ENCODE results near the gene ZNF554. TPM values are rescaled to one million over a fixed set of nuclear protein-coding genes. Genes with fewer than 3 reads are reported as not detected.

The ZNF554 gene
- polyA plus RNA-seq, 1 of the 3 experiments (the other 2 are of a cell fraction): 1.7 TPM

DNA sequence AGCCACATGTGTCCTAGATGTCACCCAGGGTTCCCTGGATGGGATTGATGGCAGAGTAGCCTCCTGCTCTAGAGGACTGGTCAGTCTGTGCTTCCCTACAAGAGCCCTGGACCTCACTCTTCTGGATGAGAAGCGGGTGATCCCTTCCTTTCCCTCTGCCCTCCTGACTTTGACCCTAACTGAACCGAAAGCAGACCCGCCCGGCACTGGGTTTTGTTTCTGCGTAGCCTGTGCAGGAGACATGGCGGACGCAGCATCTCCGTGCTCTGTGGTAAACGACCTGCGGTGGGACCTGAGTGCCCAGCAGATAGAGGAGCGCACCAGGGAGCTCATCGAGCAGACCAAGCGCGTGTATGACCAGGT lies 29.5 kb upstream of the ZNF554 start (continued):
- TF ChIP-seq SIN3A (IDR thresholded peaks at IDR 0.05; ENCODE audit: borderline replicate concordance, low read depth, low read length) (no peak), MEF2A (IDR thresholded peaks at IDR 0.05; ENCODE audit: borderline replicate concordance, low read depth) (no peak), CHD2 (IDR thresholded peaks at IDR 0.05; ENCODE audit: low read length, partially characterized antibody) (no peak), RAD21 (IDR thresholded peaks at IDR 0.05; ENCODE audit: low read length) (no peak), FOXM1 (IDR thresholded peaks at IDR 0.05; ENCODE audit: low read depth) (no peak), EZH2phosphoT487 (IDR thresholded peaks at IDR 0.05; ENCODE audit: borderline replicate concordance, low read depth) (no peak)
- TF ChIP-seq, protein P1, sequence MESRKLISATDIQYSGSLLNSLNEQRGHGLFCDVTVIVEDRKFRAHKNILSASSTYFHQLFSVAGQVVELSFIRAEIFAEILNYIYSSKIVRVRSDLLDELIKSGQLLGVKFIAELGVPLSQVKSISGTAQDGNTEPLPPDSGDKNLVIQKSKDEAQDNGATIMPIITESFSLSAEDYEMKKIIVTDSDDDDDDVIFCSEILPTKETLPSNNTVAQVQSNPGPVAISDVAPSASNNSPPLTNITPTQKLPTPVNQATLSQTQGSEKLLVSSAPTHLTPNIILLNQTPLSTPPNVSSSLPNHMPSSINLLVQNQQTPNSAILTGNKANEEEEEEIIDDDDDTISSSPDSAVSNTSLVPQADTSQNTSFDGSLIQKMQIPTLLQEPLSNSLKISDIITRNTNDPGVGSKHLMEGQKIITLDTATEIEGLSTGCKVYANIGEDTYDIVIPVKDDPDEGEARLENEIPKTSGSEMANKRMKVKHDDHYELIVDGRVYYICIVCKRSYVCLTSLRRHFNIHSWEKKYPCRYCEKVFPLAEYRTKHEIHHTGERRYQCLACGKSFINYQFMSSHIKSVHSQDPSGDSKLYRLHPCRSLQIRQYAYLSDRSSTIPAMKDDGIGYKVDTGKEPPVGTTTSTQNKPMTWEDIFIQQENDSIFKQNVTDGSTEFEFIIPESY (IDR thresholded peaks at IDR 0.05; ENCODE audit: borderline replicate concordance, low read depth): no peak
- TF ChIP-seq, protein P2, sequence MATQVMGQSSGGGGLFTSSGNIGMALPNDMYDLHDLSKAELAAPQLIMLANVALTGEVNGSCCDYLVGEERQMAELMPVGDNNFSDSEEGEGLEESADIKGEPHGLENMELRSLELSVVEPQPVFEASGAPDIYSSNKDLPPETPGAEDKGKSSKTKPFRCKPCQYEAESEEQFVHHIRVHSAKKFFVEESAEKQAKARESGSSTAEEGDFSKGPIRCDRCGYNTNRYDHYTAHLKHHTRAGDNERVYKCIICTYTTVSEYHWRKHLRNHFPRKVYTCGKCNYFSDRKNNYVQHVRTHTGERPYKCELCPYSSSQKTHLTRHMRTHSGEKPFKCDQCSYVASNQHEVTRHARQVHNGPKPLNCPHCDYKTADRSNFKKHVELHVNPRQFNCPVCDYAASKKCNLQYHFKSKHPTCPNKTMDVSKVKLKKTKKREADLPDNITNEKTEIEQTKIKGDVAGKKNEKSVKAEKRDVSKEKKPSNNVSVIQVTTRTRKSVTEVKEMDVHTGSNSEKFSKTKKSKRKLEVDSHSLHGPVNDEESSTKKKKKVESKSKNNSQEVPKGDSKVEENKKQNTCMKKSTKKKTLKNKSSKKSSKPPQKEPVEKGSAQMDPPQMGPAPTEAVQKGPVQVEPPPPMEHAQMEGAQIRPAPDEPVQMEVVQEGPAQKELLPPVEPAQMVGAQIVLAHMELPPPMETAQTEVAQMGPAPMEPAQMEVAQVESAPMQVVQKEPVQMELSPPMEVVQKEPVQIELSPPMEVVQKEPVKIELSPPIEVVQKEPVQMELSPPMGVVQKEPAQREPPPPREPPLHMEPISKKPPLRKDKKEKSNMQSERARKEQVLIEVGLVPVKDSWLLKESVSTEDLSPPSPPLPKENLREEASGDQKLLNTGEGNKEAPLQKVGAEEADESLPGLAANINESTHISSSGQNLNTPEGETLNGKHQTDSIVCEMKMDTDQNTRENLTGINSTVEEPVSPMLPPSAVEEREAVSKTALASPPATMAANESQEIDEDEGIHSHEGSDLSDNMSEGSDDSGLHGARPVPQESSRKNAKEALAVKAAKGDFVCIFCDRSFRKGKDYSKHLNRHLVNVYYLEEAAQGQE (IDR thresholded peaks at IDR 0.05; ENCODE audit: low read depth, low read length): no peak

DNA sequence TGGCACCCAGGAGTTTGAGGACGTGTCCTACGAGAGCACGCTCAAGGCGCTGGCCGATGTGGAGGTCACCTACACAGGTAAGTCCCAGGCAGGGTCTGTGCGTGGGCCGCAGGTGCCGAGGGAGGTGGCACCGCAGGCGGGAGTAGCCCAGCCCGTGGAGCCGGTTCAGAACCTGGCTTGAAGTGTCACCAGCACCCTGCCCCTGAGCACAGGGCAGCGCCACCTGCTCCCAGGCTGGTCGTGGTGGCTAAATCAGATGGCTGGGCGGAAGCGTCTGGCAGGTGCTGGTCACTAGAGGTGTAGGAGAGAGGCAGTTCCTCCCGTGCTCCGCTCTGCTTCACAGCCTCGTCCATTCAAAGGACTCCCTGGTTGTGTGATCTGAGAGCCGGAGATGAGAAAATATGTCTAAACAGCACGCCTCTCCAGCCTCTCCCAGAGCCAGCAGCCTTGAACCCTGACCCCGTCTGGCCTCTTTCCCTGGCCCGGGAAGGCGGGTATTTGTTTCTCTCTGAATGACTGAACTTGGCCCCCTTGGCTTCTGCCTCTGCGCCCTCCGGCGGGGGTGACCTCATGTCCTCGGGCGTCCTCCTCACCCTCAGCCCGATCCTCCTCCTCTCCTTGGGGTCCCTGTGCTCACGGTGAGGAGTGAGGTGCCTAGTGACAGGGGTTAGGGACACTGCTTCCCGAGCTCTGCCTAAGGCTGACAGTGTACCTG lies 29.0 kb upstream of the ZNF554 start:
- POLR2A ChIA-PET: no interaction called here
- Histone ChIP-seq H3K4me2 (no peak overlapping the region), H3K27ac (ENCODE audit: low read depth in 2 of 2, low read length in 1 of 2) (no peak overlapping the region), H3K9me3 (no peaks in the 10 kb centered on the region), H4K20me1 (ENCODE audit: insufficient read depth) (no peaks in the 10 kb centered on the region; the same call in 1 of the 2 replicates), H3F3A (replicated peaks; ENCODE audit: insufficient read depth) (no peaks in the 10 kb centered on the region), H3K9ac (no peak overlapping the region), H3K4me3 (ENCODE audit: low read depth in 2 of 2, low read length in 1 of 2) (no peak overlapping the region), H3K27me3 (ENCODE audit: insufficient read depth) (no peaks in the 10 kb centered on the region), H3K36me3 (replicated peaks in 1 of 2; ENCODE audit: control insufficient read depth in 1 of 2, insufficient read depth in 2 of 2, low read length in 1 of 2) (peaks cover 11 to 21% of the 10 kb centered on the region in 2 experiments), H2AFZ (ENCODE audit: low read depth) (no peak overlapping the region), H3K4me1 (ENCODE audit: control insufficient read depth in 1 of 2, insufficient read depth in 2 of 2, low read depth in 1 of 2, low read length in 1 of 2) (peaks cover 0 to 6% of the 10 kb centered on the region in 2 experiments; a peak in 1 of 4 replicates), H3K79me2 (ENCODE audit: insufficient read depth) (peaks cover 45% of the 10 kb centered on the region), H3K9me2 (no peaks in the 10 kb centered on the region)
- CTCF ChIA-PET: no interaction called here
- no peak for TF ChIP-seq MXI1 (IDR thresholded peaks at IDR 0.05; ENCODE audit: low read depth, low read length)
- TF ChIP-seq ELF1 (IDR thresholded peaks at IDR 0.05): no peak
- no peak for DNase-seq
- WGBS (ENCODE audit: low lambda C conversion rate): 92% methylated on average over 22 of the region's 32 CpGs
